Osteocyte (in vitro differentiated cells): ENCODE results near the gene LINGO1. TPM values are rescaled to one million over a fixed set of nuclear protein-coding genes. Genes with fewer than 3 reads are reported as not detected.

Experiments
- DNase-seq: peaks from one replicate; pipeline ENCODE4 v3.0.0; 2021; ENCODE audit warnings: mixed read lengths; ENCODE audit not compliant: unreplicated experiment; ENCODE audit errors: extremely low spot score
- H3K27ac Mint-ChIP-seq: one replicate; pipeline ENCODE4 v1.8.0; 2021; ENCODE audit warnings: mild to moderate bottlenecking, mixed read lengths; ENCODE audit not compliant: unreplicated experiment
- H3K27me3 Mint-ChIP-seq: one replicate; pipeline ENCODE4 v1.8.0; 2021; ENCODE audit warnings: mixed read lengths; ENCODE audit not compliant: unreplicated experiment
- H3K36me3 Mint-ChIP-seq: one replicate; pipeline ENCODE4 v1.8.0; 2021; ENCODE audit warnings: mixed read lengths; ENCODE audit not compliant: unreplicated experiment
- H3K4me1 Mint-ChIP-seq: one replicate; pipeline ENCODE4 v1.8.0; 2021; ENCODE audit warnings: mixed read lengths; ENCODE audit not compliant: unreplicated experiment
- H3K4me3 Mint-ChIP-seq: one replicate; pipeline ENCODE4 v1.8.0; 2021; ENCODE audit warnings: mild to moderate bottlenecking, moderate library complexity, mixed read lengths; ENCODE audit not compliant: unreplicated experiment
- H3K9me3 Mint-ChIP-seq: one replicate; pipeline ENCODE4 v1.8.0; 2021; ENCODE audit warnings: mixed read lengths; ENCODE audit not compliant: unreplicated experiment
- CTCF ChIP-seq: fragments of 200-600 bp; sonication (generic); IDR thresholded peaks from 2 replicates; pipeline ENCODE4 v1.5.0; 2021; ENCODE audit warnings: antibody characterized with exemption, mild to moderate bottlenecking, moderate library complexity
- total RNA-seq: library from RNA; stranded (reverse); gene quantifications from 2 replicates; pipeline ENCODE4 v1.2.1, GENCODE V29; 2021

LINGO1 gene
- total RNA-seq, 1 donor from 2014 or later: 2.4 TPM

DNA sequence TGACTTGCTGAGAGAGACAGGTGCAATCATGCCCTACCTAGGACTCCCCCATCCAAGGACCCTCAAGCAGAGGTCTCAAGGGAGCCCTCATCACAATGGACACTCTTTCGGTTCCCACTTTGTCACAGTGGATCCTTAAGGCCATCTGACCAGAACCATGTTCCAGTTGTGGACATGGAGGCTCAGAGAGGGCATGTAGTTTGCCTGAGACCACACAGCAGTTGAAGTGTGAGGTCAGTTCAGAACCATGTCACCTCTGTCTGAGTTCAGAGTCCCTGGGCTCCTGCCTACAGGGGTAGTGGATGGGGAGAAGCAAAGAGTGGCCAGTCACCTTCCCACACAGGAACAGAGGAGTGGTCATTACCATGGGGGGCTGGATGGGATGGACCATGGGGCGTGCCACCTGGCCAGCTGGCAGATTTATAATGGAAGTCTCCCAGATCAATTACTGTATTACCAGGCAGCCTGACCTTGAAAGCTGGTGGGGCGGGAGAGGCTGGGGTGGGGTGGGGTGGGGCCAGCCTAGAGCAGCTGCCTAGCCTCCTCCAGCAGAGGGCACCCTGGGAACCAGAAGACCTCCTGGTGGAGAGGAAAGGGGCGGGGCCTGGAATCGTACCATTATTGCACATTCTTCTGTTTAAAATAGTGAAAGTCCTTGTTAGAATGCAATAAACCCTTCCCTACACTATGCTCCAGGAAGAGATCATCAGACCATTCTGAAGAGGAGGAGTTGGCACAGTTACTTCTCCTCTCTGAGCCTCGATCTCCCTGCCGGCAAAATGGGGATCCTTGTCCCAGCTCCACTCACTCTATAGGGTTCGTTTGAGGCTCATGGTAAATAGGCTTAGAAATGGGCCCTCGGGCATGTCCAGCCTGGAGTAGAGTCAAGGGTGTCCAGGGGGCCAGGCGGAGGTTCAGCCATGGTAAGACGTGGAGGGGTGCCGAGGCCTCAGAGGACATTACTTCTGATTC is 26.9 kb upstream of the LINGO1 start:
- peak; percentile 55 for TF ChIP-seq CTCF
- Mint-ChIP-seq H3K27ac (no peak overlapping the region), H3K4me1 (no peaks in the 10 kb centered on the region), H3K4me3 (no peak overlapping the region), H3K27me3 (peaks cover 22% of the 10 kb centered on the region), H3K9me3 (no peaks in the 10 kb centered on the region), H3K36me3 (no peaks in the 10 kb centered on the region)
- no peak for DNase-seq

DNA sequence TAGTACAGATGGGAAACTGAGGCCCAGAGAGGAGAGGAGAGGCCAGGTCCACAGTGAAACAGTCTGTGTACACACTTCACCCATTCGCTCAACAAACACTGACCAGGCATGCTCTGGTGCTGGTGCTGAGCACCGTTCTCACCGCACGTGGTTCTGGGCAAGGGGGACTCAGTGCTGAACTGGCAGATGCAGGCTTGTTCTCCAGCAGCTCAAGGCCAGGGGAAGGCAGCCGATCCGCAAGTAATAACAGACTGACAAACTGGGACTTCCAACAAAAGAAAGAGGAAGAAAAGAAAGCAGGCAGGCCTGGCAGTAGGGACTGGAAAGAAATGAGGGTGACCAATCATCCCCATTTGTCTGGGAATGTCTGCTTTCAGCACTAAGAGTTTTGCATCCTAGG is 25.6 kb upstream of the LINGO1 start:
- H3K9me3 Mint-ChIP-seq: no peaks in the 10 kb centered on the region
- no peak overlapping the region for H3K4me3 Mint-ChIP-seq
- H3K4me1 Mint-ChIP-seq: no peaks in the 10 kb centered on the region
- DNase-seq: no peak
- peaks cover 30% of the 10 kb centered on the region for H3K27me3 Mint-ChIP-seq
- TF ChIP-seq CTCF: no peak
- H3K27ac Mint-ChIP-seq: no peak overlapping the region
- no peaks in the 10 kb centered on the region for H3K36me3 Mint-ChIP-seq

- no peak overlapping the region for H3K4me3 Mint-ChIP-seq
- H3K36me3 Mint-ChIP-seq: no peaks in the 10 kb centered on the region
- TF ChIP-seq CTCF: no peak
- peaks cover 33% of the 10 kb centered on the region for H3K27me3 Mint-ChIP-seq
- H3K27ac Mint-ChIP-seq: no peak overlapping the region
- no peaks in the 10 kb centered on the region for H3K4me1 Mint-ChIP-seq
- no peaks in the 10 kb centered on the region for H3K9me3 Mint-ChIP-seq
- DNase-seq: no peak
Observed at GRCh38 chr15:77657634-77658238, 25.0 kb upstream of the LINGO1 start.

DNA sequence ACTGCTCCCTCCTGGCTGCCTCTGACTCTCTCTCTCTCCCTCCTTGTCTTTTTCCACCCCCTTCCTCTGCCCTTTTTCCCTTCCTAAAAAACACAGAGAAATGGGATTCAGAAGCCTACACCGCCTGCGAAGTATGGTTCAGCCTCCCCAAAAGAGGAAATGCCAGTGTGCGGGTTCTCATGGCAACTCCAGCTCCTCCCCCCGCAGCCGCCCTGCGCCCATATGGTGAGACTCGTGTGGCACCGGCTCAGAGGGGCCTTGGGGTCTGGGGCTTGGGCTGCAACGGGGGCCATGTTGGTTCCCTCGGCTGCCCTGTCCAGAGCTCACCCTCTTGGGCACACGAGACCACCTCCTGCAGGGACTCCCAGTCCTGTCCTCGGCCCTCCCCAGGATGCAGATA is 23.6 kb upstream of the LINGO1 start:
- H3K27me3 Mint-ChIP-seq: peaks cover 43% of the 10 kb centered on the region
- no peak overlapping the region for H3K27ac Mint-ChIP-seq
- H3K4me3 Mint-ChIP-seq: no peak overlapping the region

More for the DNA sequence above, 23.6 kb upstream of the LINGO1 start:
- H3K4me1 Mint-ChIP-seq: no peaks in the 10 kb centered on the region
- no peaks in the 10 kb centered on the region for H3K9me3 Mint-ChIP-seq
- no peak for DNase-seq
- H3K36me3 Mint-ChIP-seq: no peaks in the 10 kb centered on the region
- TF ChIP-seq CTCF: no peak
